ENCODE data around the gene DGCR2. TPM values are rescaled to one million over a fixed set of nuclear protein-coding genes. Genes with fewer than 3 reads are reported as not detected.
"Not testable (repeated sequence)": the region's sequence is repeated elsewhere in the genome, so short reads cannot be mapped to it uniquely, and the experiment has no call there.

The DGCR2 gene
- total and polyA plus RNA-seq, 2 donors (not counting 1 experiment from before 2014, with no cell fraction given): 34.3 to 39.5 TPM

- no peaks in the 10 kb centered on the region for H3K27me3 ChIP-seq (ENCODE audit: control insufficient read depth, insufficient read depth, low read length)
- no peak overlapping the region for H3K4me2 ChIP-seq (ENCODE audit: extremely low read depth, insufficient read depth, low read length)
- H3K79me2 ChIP-seq (ENCODE audit: control insufficient read depth, insufficient read depth, low read length): no peaks in the 10 kb centered on the region
- H3K9me3 ChIP-seq (ENCODE audit: control insufficient read depth, insufficient read depth, low read depth, low read length): no peaks in the 10 kb centered on the region
- no peaks in the 10 kb centered on the region for H4K20me1 ChIP-seq (ENCODE audit: control insufficient read depth, extremely low read depth, insufficient read depth, low read length)
- no peak overlapping the region for H3K4me3 ChIP-seq (replicated peaks in 1 of 4; ENCODE audit: control extremely low read depth in 1 of 4, insufficient read depth in 1 of 4, low read depth in 3 of 4, low read length in 4 of 4)
- H3K27ac ChIP-seq (ENCODE audit: insufficient read depth, low read length): no peak overlapping the region
- H2AFZ ChIP-seq (ENCODE audit: low read length): no peak overlapping the region
- no peaks in the 10 kb centered on the region for H3K4me1 ChIP-seq (ENCODE audit: control insufficient read depth, extremely low read depth, insufficient read depth, low read length)
- TF ChIP-seq CTCF (conservative IDR thresholded peaks at IDR 0.05 in 1 of 2, IDR thresholded peaks at IDR 0.05 in 1 of 2; ENCODE audit: low read depth in 1 of 2, low read length in 2 of 2) (no peak), EZH2 (IDR thresholded peaks at IDR 0.05; ENCODE audit: low read length, missing control alignments) (no peak)
- H3K36me3 ChIP-seq (ENCODE audit: control insufficient read depth, insufficient read depth, low read length): peaks cover 13% of the 10 kb centered on the region
- DNase-seq (ENCODE audit: low read depth in 2 of 2): no peak
- no peak overlapping the region for H3K9ac ChIP-seq (ENCODE audit: insufficient read depth, low read length)
These were observed 66.4 kb downstream of the DGCR2 start for GRCh38 chr22:19055801-19056200.

GRCh38 chr22:19052941-19053541 is 69.2 kb downstream of the DGCR2 start:
- H3K27me3 ChIP-seq (ENCODE audit: control insufficient read depth, insufficient read depth, low read length): no peaks in the 10 kb centered on the region
- no peak overlapping the region for H3K4me3 ChIP-seq (replicated peaks in 1 of 4; ENCODE audit: control extremely low read depth in 1 of 4, insufficient read depth in 1 of 4, low read depth in 3 of 4, low read length in 4 of 4)
- no peaks in the 10 kb centered on the region for H4K20me1 ChIP-seq (ENCODE audit: control insufficient read depth, extremely low read depth, insufficient read depth, low read length)
- no peak for TF ChIP-seq CTCF (conservative IDR thresholded peaks at IDR 0.05 in 1 of 2, IDR thresholded peaks at IDR 0.05 in 1 of 2; ENCODE audit: low read depth in 1 of 2, low read length in 2 of 2)
- TF ChIP-seq EZH2 (IDR thresholded peaks at IDR 0.05; ENCODE audit: low read length, missing control alignments): no peak
- H3K9ac ChIP-seq (ENCODE audit: insufficient read depth, low read length): no peak overlapping the region
- H3K27ac ChIP-seq (ENCODE audit: insufficient read depth, low read length): no peak overlapping the region
- H2AFZ ChIP-seq (ENCODE audit: low read length): no peak overlapping the region
- no peak overlapping the region for H3K4me2 ChIP-seq (ENCODE audit: extremely low read depth, insufficient read depth, low read length)
- no peaks in the 10 kb centered on the region for H3K4me1 ChIP-seq (ENCODE audit: control insufficient read depth, extremely low read depth, insufficient read depth, low read length)
- H3K79me2 ChIP-seq (ENCODE audit: control insufficient read depth, insufficient read depth, low read length): no peaks in the 10 kb centered on the region
- H3K36me3 ChIP-seq (ENCODE audit: control insufficient read depth, insufficient read depth, low read length): peaks cover 14% of the 10 kb centered on the region
- no peak for DNase-seq (ENCODE audit: low read depth in 2 of 2)
- H3K9me3 ChIP-seq (ENCODE audit: control insufficient read depth, insufficient read depth, low read depth, low read length): no peaks in the 10 kb centered on the region

- Histone ChIP-seq H3K27ac (ENCODE audit: insufficient read depth, low read length) (no peak overlapping the region), H3K9me3 (ENCODE audit: control insufficient read depth, insufficient read depth, low read depth, low read length) (no peaks in the 10 kb centered on the region), H4K20me1 (ENCODE audit: control insufficient read depth, extremely low read depth, insufficient read depth, low read length) (no peaks in the 10 kb centered on the region), H3K4me2 (ENCODE audit: extremely low read depth, insufficient read depth, low read length) (no peak overlapping the region), H2AFZ (ENCODE audit: low read length) (no peak overlapping the region), H3K4me3 (replicated peaks in 1 of 4; ENCODE audit: control extremely low read depth in 1 of 4, insufficient read depth in 1 of 4, low read depth in 3 of 4, low read length in 4 of 4) (no peak overlapping the region), H3K9ac (ENCODE audit: insufficient read depth, low read length) (no peak overlapping the region), H3K79me2 (ENCODE audit: control insufficient read depth, insufficient read depth, low read length) (no peaks in the 10 kb centered on the region), H3K4me1 (ENCODE audit: control insufficient read depth, extremely low read depth, insufficient read depth, low read length) (no peaks in the 10 kb centered on the region), H3K27me3 (ENCODE audit: control insufficient read depth, insufficient read depth, low read length) (no peaks in the 10 kb centered on the region), H3K36me3 (ENCODE audit: control insufficient read depth, insufficient read depth, low read length) (peaks cover 13% of the 10 kb centered on the region)
- no peak for DNase-seq (ENCODE audit: low read depth in 2 of 2)
- TF ChIP-seq CTCF (conservative IDR thresholded peaks at IDR 0.05 in 1 of 2, IDR thresholded peaks at IDR 0.05 in 1 of 2; ENCODE audit: low read depth in 1 of 2, low read length in 2 of 2): no peak
- no peak for TF ChIP-seq EZH2 (IDR thresholded peaks at IDR 0.05; ENCODE audit: low read length, missing control alignments)
These were observed 70.7 kb downstream of the DGCR2 start for GRCh38 chr22:19051381-19052072.

GRCh38 chr22:19050847-19051246 is 71.4 kb downstream of the DGCR2 start:
- not testable (repeated sequence) for H3K4me1 ChIP-seq (ENCODE audit: control insufficient read depth, extremely low read depth, insufficient read depth, low read length)

More at GRCh38 chr22:19050847-19051246, 71.4 kb downstream of the DGCR2 start:
- not testable (repeated sequence) for H3K9ac ChIP-seq (ENCODE audit: insufficient read depth, low read length); H3K79me2 ChIP-seq (ENCODE audit: control insufficient read depth, insufficient read depth, low read length); DNase-seq (ENCODE audit: low read depth in 2 of 2); H3K4me3 ChIP-seq (replicated peaks in 1 of 4; ENCODE audit: control extremely low read depth in 1 of 4, insufficient read depth in 1 of 4, low read depth in 3 of 4, low read length in 4 of 4); H3K4me2 ChIP-seq (ENCODE audit: extremely low read depth, insufficient read depth, low read length); H2AFZ ChIP-seq (ENCODE audit: low read length); H3K9me3 ChIP-seq (ENCODE audit: control insufficient read depth, insufficient read depth, low read depth, low read length); H3K27me3 ChIP-seq (ENCODE audit: control insufficient read depth, insufficient read depth, low read length); H4K20me1 ChIP-seq (ENCODE audit: control insufficient read depth, extremely low read depth, insufficient read depth, low read length); H3K27ac ChIP-seq (ENCODE audit: insufficient read depth, low read length)
- H3K36me3 ChIP-seq (ENCODE audit: control insufficient read depth, insufficient read depth, low read length): peaks cover 13% of the 10 kb centered on the region
